Neural cell (in vitro differentiated cells): ENCODE results near the gene MBD3L2B.

Source experiments
- TAF1 ChIP-seq: IDR thresholded peaks from 2 replicates; pipeline ENCODE4 v1.6.1; 2012; ENCODE audit warnings: low read depth
- TF ChIP-seq, protein P1 (sequence below): fragments of 450-650 bp; IDR thresholded peaks from 2 replicates; pipeline ENCODE4 v1.5.1; 2014; ENCODE audit warnings: antibody characterized with exemption, mild to moderate bottlenecking, moderate library complexity; ENCODE audit not compliant: poor library complexity, severe bottlenecking
- TF ChIP-seq, protein P2 (sequence below): IDR thresholded peaks from 2 replicates; pipeline ENCODE4 v1.6.1; 2012; ENCODE audit warnings: borderline replicate concordance

DNA sequence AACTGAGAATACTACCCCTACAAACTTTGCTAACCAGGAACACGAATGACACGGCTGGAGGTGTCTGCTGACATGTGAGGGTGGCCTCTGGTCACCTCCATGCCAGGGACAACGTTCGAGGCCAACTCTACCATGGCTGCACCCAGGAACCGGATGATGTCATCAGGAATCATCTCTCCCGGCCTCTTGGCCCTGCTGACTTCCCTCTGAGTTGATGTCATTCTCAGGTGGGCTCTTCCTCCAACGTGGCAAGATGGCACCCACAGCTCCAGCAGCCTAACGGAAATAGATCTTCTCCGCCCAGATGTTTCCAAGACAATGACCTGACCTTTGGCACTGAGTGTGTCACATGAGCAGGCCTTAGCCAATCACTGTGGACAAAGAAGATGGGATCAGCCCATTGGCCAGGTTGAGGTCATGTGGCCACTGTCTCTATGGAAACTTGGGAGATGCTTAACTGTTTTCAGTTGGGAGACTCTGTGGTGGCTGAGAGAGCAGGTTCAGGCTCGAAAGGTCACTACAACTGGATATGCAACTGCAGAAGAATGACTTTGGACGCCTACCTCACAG lies 15.0 kb downstream of the MBD3L2B start:
- TF ChIP-seq, protein P1, sequence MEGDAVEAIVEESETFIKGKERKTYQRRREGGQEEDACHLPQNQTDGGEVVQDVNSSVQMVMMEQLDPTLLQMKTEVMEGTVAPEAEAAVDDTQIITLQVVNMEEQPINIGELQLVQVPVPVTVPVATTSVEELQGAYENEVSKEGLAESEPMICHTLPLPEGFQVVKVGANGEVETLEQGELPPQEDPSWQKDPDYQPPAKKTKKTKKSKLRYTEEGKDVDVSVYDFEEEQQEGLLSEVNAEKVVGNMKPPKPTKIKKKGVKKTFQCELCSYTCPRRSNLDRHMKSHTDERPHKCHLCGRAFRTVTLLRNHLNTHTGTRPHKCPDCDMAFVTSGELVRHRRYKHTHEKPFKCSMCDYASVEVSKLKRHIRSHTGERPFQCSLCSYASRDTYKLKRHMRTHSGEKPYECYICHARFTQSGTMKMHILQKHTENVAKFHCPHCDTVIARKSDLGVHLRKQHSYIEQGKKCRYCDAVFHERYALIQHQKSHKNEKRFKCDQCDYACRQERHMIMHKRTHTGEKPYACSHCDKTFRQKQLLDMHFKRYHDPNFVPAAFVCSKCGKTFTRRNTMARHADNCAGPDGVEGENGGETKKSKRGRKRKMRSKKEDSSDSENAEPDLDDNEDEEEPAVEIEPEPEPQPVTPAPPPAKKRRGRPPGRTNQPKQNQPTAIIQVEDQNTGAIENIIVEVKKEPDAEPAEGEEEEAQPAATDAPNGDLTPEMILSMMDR: no peak
- TF ChIP-seq, protein P2, sequence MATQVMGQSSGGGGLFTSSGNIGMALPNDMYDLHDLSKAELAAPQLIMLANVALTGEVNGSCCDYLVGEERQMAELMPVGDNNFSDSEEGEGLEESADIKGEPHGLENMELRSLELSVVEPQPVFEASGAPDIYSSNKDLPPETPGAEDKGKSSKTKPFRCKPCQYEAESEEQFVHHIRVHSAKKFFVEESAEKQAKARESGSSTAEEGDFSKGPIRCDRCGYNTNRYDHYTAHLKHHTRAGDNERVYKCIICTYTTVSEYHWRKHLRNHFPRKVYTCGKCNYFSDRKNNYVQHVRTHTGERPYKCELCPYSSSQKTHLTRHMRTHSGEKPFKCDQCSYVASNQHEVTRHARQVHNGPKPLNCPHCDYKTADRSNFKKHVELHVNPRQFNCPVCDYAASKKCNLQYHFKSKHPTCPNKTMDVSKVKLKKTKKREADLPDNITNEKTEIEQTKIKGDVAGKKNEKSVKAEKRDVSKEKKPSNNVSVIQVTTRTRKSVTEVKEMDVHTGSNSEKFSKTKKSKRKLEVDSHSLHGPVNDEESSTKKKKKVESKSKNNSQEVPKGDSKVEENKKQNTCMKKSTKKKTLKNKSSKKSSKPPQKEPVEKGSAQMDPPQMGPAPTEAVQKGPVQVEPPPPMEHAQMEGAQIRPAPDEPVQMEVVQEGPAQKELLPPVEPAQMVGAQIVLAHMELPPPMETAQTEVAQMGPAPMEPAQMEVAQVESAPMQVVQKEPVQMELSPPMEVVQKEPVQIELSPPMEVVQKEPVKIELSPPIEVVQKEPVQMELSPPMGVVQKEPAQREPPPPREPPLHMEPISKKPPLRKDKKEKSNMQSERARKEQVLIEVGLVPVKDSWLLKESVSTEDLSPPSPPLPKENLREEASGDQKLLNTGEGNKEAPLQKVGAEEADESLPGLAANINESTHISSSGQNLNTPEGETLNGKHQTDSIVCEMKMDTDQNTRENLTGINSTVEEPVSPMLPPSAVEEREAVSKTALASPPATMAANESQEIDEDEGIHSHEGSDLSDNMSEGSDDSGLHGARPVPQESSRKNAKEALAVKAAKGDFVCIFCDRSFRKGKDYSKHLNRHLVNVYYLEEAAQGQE: no peak
- TF ChIP-seq TAF1: no peak
